ENCODE measurements around the gene SIN3B.

Gene SIN3B

GRCh38 chr19:16868423-16869130 lies 39.4 kb downstream of the SIN3B start:
- TF ChIP-seq YY1 (IDR thresholded peaks at IDR 0.05; ENCODE audit: low read depth) (no peak), REST (IDR thresholded peaks at IDR 0.05; ENCODE audit: low read depth) (no peak), NFIC (IDR thresholded peaks at IDR 0.05) (no peak), MAX (IDR thresholded peaks at IDR 0.05) (no peak), EGR1 (IDR thresholded peaks at IDR 0.05) (no peak), EP300 (IDR thresholded peaks at IDR 0.05; ENCODE audit: borderline replicate concordance) (no peak), ZBTB7A (IDR thresholded peaks at IDR 0.05; ENCODE audit: low read depth) (no peak), CREB1 (IDR thresholded peaks at IDR 0.05; ENCODE audit: low read depth) (no peak), TAF1 (IDR thresholded peaks at IDR 0.05; ENCODE audit: low read depth) (no peak)

- no peak for TF ChIP-seq ZBTB7A (IDR thresholded peaks at IDR 0.05; ENCODE audit: low read depth)
- TF ChIP-seq TCF12 (IDR thresholded peaks at IDR 0.05; ENCODE audit: low read depth) = no peak
- TF ChIP-seq USF1 (IDR thresholded peaks at IDR 0.05) = no peak
- no peak for TF ChIP-seq MAX (IDR thresholded peaks at IDR 0.05)
- TF ChIP-seq YY1 (IDR thresholded peaks at IDR 0.05; ENCODE audit: low read depth) = no peak
- TF ChIP-seq EGR1 (IDR thresholded peaks at IDR 0.05) = no peak
- no peak for TF ChIP-seq NFIC (IDR thresholded peaks at IDR 0.05)
- TF ChIP-seq RAD21 (IDR thresholded peaks at IDR 0.05; ENCODE audit: low read depth) = no peak
- no peak for TF ChIP-seq REST (IDR thresholded peaks at IDR 0.05; ENCODE audit: low read depth)
- no peak for TF ChIP-seq CEBPB (IDR thresholded peaks at IDR 0.05)
- TF ChIP-seq CREB1 (IDR thresholded peaks at IDR 0.05; ENCODE audit: low read depth) = no peak
Measured at GRCh38 chr19:16869331-16869972, 40.3 kb downstream of the SIN3B start.

GRCh38 chr19:16871871-16872270 lies 42.7 kb downstream of the SIN3B start:
- no peak for TF ChIP-seq CREB1 (IDR thresholded peaks at IDR 0.05; ENCODE audit: low read depth)

- TF ChIP-seq YY1 (IDR thresholded peaks at IDR 0.05; ENCODE audit: low read depth) (no peak), FOXM1 (IDR thresholded peaks at IDR 0.05; ENCODE audit: borderline replicate concordance, low read depth) (no peak), USF1 (IDR thresholded peaks at IDR 0.05) (no peak), TEAD4 (IDR thresholded peaks at IDR 0.05) (no peak), TAF1 (IDR thresholded peaks at IDR 0.05; ENCODE audit: low read depth) (no peak), MAX (IDR thresholded peaks at IDR 0.05) (no peak)
Measured at GRCh38 chr19:16872728-16873127, 43.5 kb downstream of the SIN3B start.

GRCh38 chr19:16873594-16873993 lies 44.4 kb downstream of the SIN3B start:
- TF ChIP-seq CREB1 (IDR thresholded peaks at IDR 0.05; ENCODE audit: low read depth) = no peak
- no peak for TF ChIP-seq EP300 (IDR thresholded peaks at IDR 0.05; ENCODE audit: borderline replicate concordance)
- no peak for TF ChIP-seq USF1 (IDR thresholded peaks at IDR 0.05)
- no peak for TF ChIP-seq MAX (IDR thresholded peaks at IDR 0.05)
- no peak for TF ChIP-seq EGR1 (IDR thresholded peaks at IDR 0.05)

Measured in Ishikawa (cell line).